Stimulated activated CD8-positive, alpha-beta memory T cell treated with anti-CD3 and anti-CD28 coated beads, Interleukin-12 subunit alpha, Interleukin-12 subunit beta, amount 100 ng/mL, for 1 hour (primary cell): Measurements from ENCODE around the gene C1QTNF12.

Source experiments
- DNase-seq: peaks from one replicate; pipeline ENCODE4 v3.0.0-alpha.2; 2020; ENCODE audit warnings: low read depth

The C1QTNF12 gene

GRCh38 chr1:1228596-1229321, 17.8 kb downstream of the C1QTNF12 start:
- DNase-seq = no peak

- no peak for DNase-seq
These were observed 18.3 kb downstream of the C1QTNF12 start for GRCh38 chr1:1228187-1228586.

GRCh38 chr1:1227386-1227785, 19.1 kb downstream of the C1QTNF12 start:
- no peak for DNase-seq

- no peak for DNase-seq
These were observed 19.8 kb downstream of the C1QTNF12 start for GRCh38 chr1:1226566-1227362.

- DNase-seq = no peak
These were observed 20.6 kb downstream of the C1QTNF12 start for GRCh38 chr1:1225913-1226312.

- no peak for DNase-seq
These were observed 21.2 kb downstream of the C1QTNF12 start for GRCh38 chr1:1225238-1225845.

- no peak for DNase-seq
These were observed 22.6 kb downstream of the C1QTNF12 start for GRCh38 chr1:1223891-1224290.

- no peak for DNase-seq
These were observed 23.2 kb downstream of the C1QTNF12 start for GRCh38 chr1:1223321-1223720.

- DNase-seq = no peak
These were observed 23.8 kb downstream of the C1QTNF12 start for GRCh38 chr1:1222575-1223225.

GRCh38 chr1:1221887-1222574, 24.5 kb downstream of the C1QTNF12 start:
- no peak for DNase-seq

GRCh38 chr1:1220197-1220596, 26.3 kb downstream of the C1QTNF12 start:
- no peak for DNase-seq

GRCh38 chr1:1219341-1219740, 27.2 kb downstream of the C1QTNF12 start:
- DNase-seq = no peak

- no peak for DNase-seq
These were observed 27.9 kb downstream of the C1QTNF12 start for GRCh38 chr1:1218524-1219200.

GRCh38 chr1:1217621-1218523, 28.6 kb downstream of the C1QTNF12 start:
- DNase-seq = no peak

- DNase-seq = no peak
These were observed 29.5 kb downstream of the C1QTNF12 start for GRCh38 chr1:1216770-1217620.

GRCh38 chr1:1215881-1216605, 30.5 kb downstream of the C1QTNF12 start:
- no peak for DNase-seq

- DNase-seq = no peak
These were observed 31.3 kb downstream of the C1QTNF12 start for GRCh38 chr1:1215080-1215676.
